CD4-positive, CD25-positive, alpha-beta regulatory T cell (primary cell): Measurements from ENCODE around the gene MRTFA. TPM values are rescaled to one million over a fixed set of nuclear protein-coding genes. Genes with fewer than 3 reads are reported as not detected.
"Not testable (repeated sequence)": the region's sequence is repeated elsewhere in the genome, so short reads cannot be mapped to it uniquely, and the experiment has no call there.

Experiments used
- ATAC-seq, 2 donors: fragments of 150-1000 bp; cut with Tn5 transposase; one replicate each; pipeline ENCODE4 v1.10.0; 2021; ENCODE audit warnings: low read depth in 2 of 2, moderate number of reproducible peaks in 2 of 2, moderate library complexity in 1 of 2
- DNase-seq, 3 donors: peaks; one replicate each; pipeline versions ENCODE4 v3.0.0 to v3.0.0-alpha.2; 2012 to 2022; ENCODE audit warnings: mixed read lengths in 1 of 3
- H3K27ac ChIP-seq: one replicate; pipeline ENCODE4 v1.7.0; 2013; ENCODE audit warnings: mild to moderate bottlenecking, low read length; ENCODE audit not compliant: insufficient read depth, poor library complexity, severe bottlenecking
- H3K27me3 ChIP-seq: one replicate; pipeline ENCODE4 v1.7.0; 2013; ENCODE audit warnings: low read length; ENCODE audit not compliant: control insufficient read depth, insufficient read depth
- H3K36me3 ChIP-seq: one replicate; pipeline ENCODE4 v1.7.0; 2013; ENCODE audit warnings: mild to moderate bottlenecking, low read length, moderate library complexity; ENCODE audit not compliant: control insufficient read depth, insufficient read depth
- H3K4me1 ChIP-seq: 2 replicates; pipeline ENCODE4 v1.7.0; 2013; ENCODE audit warnings: mild to moderate bottlenecking, low read length; ENCODE audit not compliant: insufficient read depth, control insufficient read depth, poor library complexity, severe bottlenecking
- H3K4me3 ChIP-seq: one replicate; pipeline ENCODE4 v1.7.0; 2013; ENCODE audit warnings: low read depth, mild to moderate bottlenecking, low read length, moderate library complexity
- H3K9me3 ChIP-seq, 2 experiments: 1 replicate in 1 of 2; 2 replicates in 1 of 2; pipeline ENCODE4 v1.7.0; 2013; ENCODE audit warnings: low read length in 2 of 2, mild to moderate bottlenecking in 1 of 2, moderate library complexity in 1 of 2; ENCODE audit not compliant: control insufficient read depth in 2 of 2
- H3K27ac Mint-ChIP-seq, 3 donors: one replicate each; pipeline ENCODE4 v1.8.0; 2020 to 2022; ENCODE audit warnings: mild to moderate bottlenecking in 3 of 3, mixed read lengths in 3 of 3, moderate library complexity in 2 of 3
- H3K27me3 Mint-ChIP-seq: one replicate; pipeline ENCODE4 v1.8.0; 2022; ENCODE audit warnings: mild to moderate bottlenecking, mixed read lengths
- H3K36me3 Mint-ChIP-seq: one replicate; pipeline ENCODE4 v1.8.0; 2020; ENCODE audit warnings: mixed read lengths
- H3K4me1 Mint-ChIP-seq, 4 donors: one replicate each; pipeline ENCODE4 v1.8.0; 2020 to 2022; ENCODE audit warnings: mixed read lengths in 4 of 4, mild to moderate bottlenecking in 1 of 4
- H3K4me3 Mint-ChIP-seq, 4 donors: one replicate each; pipeline ENCODE4 v1.8.0; 2020 to 2022; ENCODE audit warnings: mild to moderate bottlenecking in 4 of 4, mixed read lengths in 4 of 4, moderate library complexity in 3 of 4
- H3K9me3 Mint-ChIP-seq, 7 donors: one replicate each; pipeline ENCODE4 v1.8.0; 2020 to 2022; ENCODE audit warnings: mixed read lengths in 7 of 7, mild to moderate bottlenecking in 3 of 7, moderate library complexity in 2 of 7
- polyA plus RNA-seq, 4 donors: library from polyadenylated mRNA; unstranded; fragments of 300-500 nt; fragmentation: Illumina TruSeq; gene quantifications; one replicate each; pipeline ENCODE4 v1.2.3, GENCODE V29; 2021
- total RNA-seq: library from RNA; stranded (reverse); gene quantifications from one replicate; pipeline ENCODE4 v1.2.3, GENCODE V29; 2022

Gene MRTFA
- total and polyA plus RNA-seq, 5 donors from 2014 or later, result 11.3 to 94.5 (median 16.4) TPM

- H3K27me3 Mint-ChIP-seq, result peaks cover under 1% of the 10 kb centered on the region
- peaks cover 0 to 11% (median 9%) of the 10 kb centered on the region in 4 donors for H3K4me1 Mint-ChIP-seq
- DNase-seq (peak in 1 of 3 donors; percentile 38), ATAC-seq (peak in 1 of 2 donors; percentile 30)
- no peaks in the 10 kb centered on the region for H3K27me3 ChIP-seq
- no peak overlapping the region for H3K4me3 Mint-ChIP-seq
- no peaks in the 10 kb centered on the region for H3K4me1 ChIP-seq
- no peaks in the 10 kb centered on the region for H3K36me3 ChIP-seq
- peak overlapping the region in 2 of 3 donors; percentile 25 to 34 for H3K27ac Mint-ChIP-seq
- no peak overlapping the region for H3K4me3 ChIP-seq
- H3K9me3 Mint-ChIP-seq, result no peaks in the 10 kb centered on the region
- H3K27ac ChIP-seq, result no peak overlapping the region
- no peaks in the 10 kb centered on the region for H3K9me3 ChIP-seq
- H3K36me3 Mint-ChIP-seq, result no peaks in the 10 kb centered on the region
Measured at GRCh38 chr22:40668611-40669411, 32.3 kb upstream of the MRTFA start.

GRCh38 chr22:40666151-40666848 lies 29.8 kb upstream of the MRTFA start:
- H3K4me3 Mint-ChIP-seq, result peak overlapping the region in 1 of 4 donors; percentile 27
- peaks cover 4% of the 10 kb centered on the region for H3K27me3 Mint-ChIP-seq
- Histone ChIP-seq H3K4me1 (no peaks in the 10 kb centered on the region), H3K4me3 (no peak overlapping the region), H3K36me3 (no peaks in the 10 kb centered on the region), H3K27ac (no peak overlapping the region), H3K27me3 (no peaks in the 10 kb centered on the region), H3K9me3 (no peaks in the 10 kb centered on the region)
- ATAC-seq (no peak), DNase-seq (no peak)
- H3K27ac Mint-ChIP-seq, result no peak overlapping the region
- no peaks in the 10 kb centered on the region for H3K36me3 Mint-ChIP-seq
- peaks cover 0 to 11% (median 9%) of the 10 kb centered on the region in 4 donors for H3K4me1 Mint-ChIP-seq
- no peaks in the 10 kb centered on the region for H3K9me3 Mint-ChIP-seq

- Histone ChIP-seq H3K36me3 (no peaks in the 10 kb centered on the region), H3K9me3 (no peaks in the 10 kb centered on the region), H3K4me1 (no peaks in the 10 kb centered on the region), H3K27ac (no peak overlapping the region), H3K4me3 (no peak overlapping the region), H3K27me3 (no peaks in the 10 kb centered on the region)
- peaks cover 4% of the 10 kb centered on the region for H3K27me3 Mint-ChIP-seq
- no peak for ATAC-seq
- peaks cover 0 to 11% (median 9%) of the 10 kb centered on the region in 4 donors for H3K4me1 Mint-ChIP-seq
- no peaks in the 10 kb centered on the region for H3K9me3 Mint-ChIP-seq
- no peak overlapping the region for H3K4me3 Mint-ChIP-seq
- H3K27ac Mint-ChIP-seq, result no peak overlapping the region
- no peak for DNase-seq
- H3K36me3 Mint-ChIP-seq, result no peaks in the 10 kb centered on the region
Measured at GRCh38 chr22:40665312-40665711, 28.8 kb upstream of the MRTFA start.

GRCh38 chr22:40661671-40662070 lies 25.2 kb upstream of the MRTFA start:
- Histone ChIP-seq H3K27me3 (no peaks in the 10 kb centered on the region), H3K27ac (no peak overlapping the region), H3K36me3 (no peaks in the 10 kb centered on the region), H3K4me3 (no peak overlapping the region), H3K4me1 (no peaks in the 10 kb centered on the region), H3K9me3 (no peaks in the 10 kb centered on the region)
- peaks cover 4% of the 10 kb centered on the region for H3K27me3 Mint-ChIP-seq
- no peak for ATAC-seq
- no peaks in the 10 kb centered on the region for H3K36me3 Mint-ChIP-seq
- H3K4me1 Mint-ChIP-seq, result peaks cover 0 to 2% (median 0%) of the 10 kb centered on the region in 4 donors
- DNase-seq, result no peak
- H3K27ac Mint-ChIP-seq, result no peak overlapping the region
- no peaks in the 10 kb centered on the region for H3K9me3 Mint-ChIP-seq
- H3K4me3 Mint-ChIP-seq, result no peak overlapping the region

GRCh38 chr22:40660730-40661129 lies 24.2 kb upstream of the MRTFA start:
- ATAC-seq (no peak), DNase-seq (no peak)
- H3K9me3 Mint-ChIP-seq, result no peaks in the 10 kb centered on the region
- H3K9me3 ChIP-seq, result no peaks in the 10 kb centered on the region
- H3K36me3 ChIP-seq, result no peaks in the 10 kb centered on the region
- H3K27ac ChIP-seq, result no peak overlapping the region
- peaks cover 0 to 2% (median 0%) of the 10 kb centered on the region in 4 donors for H3K4me1 Mint-ChIP-seq
- H3K4me1 ChIP-seq, result no peaks in the 10 kb centered on the region
- H3K4me3 ChIP-seq, result no peak overlapping the region
- no peak overlapping the region for H3K27ac Mint-ChIP-seq
- peaks cover 4% of the 10 kb centered on the region for H3K27me3 Mint-ChIP-seq
- H3K36me3 Mint-ChIP-seq, result no peaks in the 10 kb centered on the region
- H3K4me3 Mint-ChIP-seq, result no peak overlapping the region
- H3K27me3 ChIP-seq, result no peaks in the 10 kb centered on the region

GRCh38 chr22:40659166-40659565 lies 22.6 kb upstream of the MRTFA start:
- H3K36me3 ChIP-seq, result no peaks in the 10 kb centered on the region
- ATAC-seq (no peak), DNase-seq (no peak)
- Mint-ChIP-seq H3K4me3 (no peak overlapping the region), H3K27ac (peak overlapping the region in 1 of 3 donors; percentile 21), H3K4me1 (peaks cover 0 to 2% (median 0%) of the 10 kb centered on the region in 4 donors), H3K9me3 (no peaks in the 10 kb centered on the region), H3K27me3 (peaks cover 4% of the 10 kb centered on the region), H3K36me3 (no peaks in the 10 kb centered on the region)
- no peak overlapping the region for H3K4me3 ChIP-seq
- H3K27me3 ChIP-seq, result no peaks in the 10 kb centered on the region
- no peaks in the 10 kb centered on the region for H3K4me1 ChIP-seq
- H3K27ac ChIP-seq, result no peak overlapping the region
- H3K9me3 ChIP-seq, result no peaks in the 10 kb centered on the region

- H3K36me3 ChIP-seq, H3K4me1 ChIP-seq, H3K36me3 Mint-ChIP-seq, H3K9me3 ChIP-seq, H3K27me3 Mint-ChIP-seq, H3K27me3 ChIP-seq, H3K27ac ChIP-seq, H3K9me3 Mint-ChIP-seq, H3K4me1 Mint-ChIP-seq, DNase-seq, H3K4me3 Mint-ChIP-seq, H3K27ac Mint-ChIP-seq, H3K4me3 ChIP-seq, ATAC-seq: not testable (repeated sequence)
Measured at GRCh38 chr22:40656651-40657050, 20.1 kb upstream of the MRTFA start.
